AG09319 (cell line): Measurements from ENCODE around the gene PAMR1.

Experiments used
- DNase-seq: peaks from one replicate; pipeline ENCODE4 v3.0.0-alpha.2; 2010; ENCODE audit warnings: low read depth; ENCODE audit errors: extremely low read depth
- CTCF ChIP-seq: IDR thresholded peaks from 2 replicates; pipeline ENCODE4 v1.5.1; 2011; ENCODE audit warnings: low read depth, mild to moderate bottlenecking, inconsistent platforms, low read length, moderate library complexity

PAMR1 gene

GRCh38 chr11:35402751-35403660, 122.4 kb downstream of the PAMR1 start:
- no peak for TF ChIP-seq CTCF
- DNase-seq = no peak

GRCh38 chr11:35398881-35399280, 126.5 kb downstream of the PAMR1 start:
- TF ChIP-seq CTCF = no peak
- DNase-seq = no peak

GRCh38 chr11:35394941-35395340, 130.5 kb downstream of the PAMR1 start:
- TF ChIP-seq CTCF = no peak
- no peak for DNase-seq

DNA sequence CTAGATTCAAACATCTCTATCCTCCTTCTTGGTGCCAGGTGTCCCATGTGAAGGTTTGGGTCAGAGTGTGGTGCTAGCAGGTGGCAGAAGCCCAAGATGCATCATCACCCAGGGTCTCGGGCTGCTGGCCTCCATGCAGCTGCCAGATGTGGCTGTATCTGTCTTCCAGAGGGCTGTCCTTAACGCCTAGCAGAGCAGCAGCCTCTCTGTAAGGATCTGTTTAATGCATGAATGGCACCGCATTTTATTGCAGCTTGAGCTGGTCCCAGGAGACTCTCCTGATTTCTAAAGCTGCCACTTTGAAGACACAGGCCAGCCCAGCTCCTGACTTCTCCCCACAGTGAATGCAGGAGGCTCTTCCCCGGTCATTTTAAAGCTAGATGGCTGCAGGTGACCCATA, 132.3 kb downstream of the PAMR1 start:
- DNase-seq = no peak
- TF ChIP-seq CTCF = no peak

- peak; percentile 89 for TF ChIP-seq CTCF
- DNase-seq = peak; percentile 71
These were observed 133.3 kb downstream of the PAMR1 start for GRCh38 chr11:35391922-35392688.

- TF ChIP-seq CTCF = no peak
- peak; percentile 47 for DNase-seq
These were observed 134.4 kb downstream of the PAMR1 start for GRCh38 chr11:35390737-35391682.
